Mesenchymal stem cell (in vitro differentiated cells and primary cell): ENCODE results near the gene CAMTA1.

Source experiments
- DNase-seq: peaks from one replicate; pipeline ENCODE4 v3.0.0-alpha.2; 2013
- H2AFZ ChIP-seq: one replicate; pipeline ENCODE4 v1.6.1; 2013; ENCODE audit warnings: low read depth, mild to moderate bottlenecking, control low read depth, inconsistent platforms, low read length, moderate library complexity
- H2AK5ac ChIP-seq: 2 replicates; pipeline ENCODE4 v1.6.1; 2013; ENCODE audit warnings: low read length, moderate library complexity, mild to moderate bottlenecking, inconsistent platforms; ENCODE audit not compliant: severe bottlenecking
- H2BK120ac ChIP-seq: one replicate; pipeline ENCODE4 v1.6.1; 2013; ENCODE audit warnings: low read depth, mild to moderate bottlenecking, inconsistent platforms, low read length, moderate library complexity
- H2BK12ac ChIP-seq, 2 experiments: one replicate each; pipeline ENCODE4 v1.6.1; 2013; ENCODE audit warnings: inconsistent platforms in 2 of 2, low read length in 2 of 2, mild to moderate bottlenecking in 2 of 2, moderate library complexity in 2 of 2, control low read depth in 1 of 2
- H2BK15ac ChIP-seq: one replicate; pipeline ENCODE4 v1.6.1; 2013; ENCODE audit warnings: mild to moderate bottlenecking, low read depth, inconsistent platforms; ENCODE audit not compliant: poor library complexity, severe bottlenecking
- H2BK5ac ChIP-seq: 2 replicates; pipeline ENCODE4 v1.6.1; 2013; ENCODE audit warnings: low read depth, mild to moderate bottlenecking, low read length, control low read depth, inconsistent platforms; ENCODE audit not compliant: poor library complexity, severe bottlenecking
- H3K14ac ChIP-seq, 2 experiments: one replicate each; pipeline ENCODE4 v1.6.1; 2013; ENCODE audit warnings: inconsistent platforms in 2 of 2, low read length in 2 of 2, control low read depth in 1 of 2, mild to moderate bottlenecking in 1 of 2, moderate library complexity in 1 of 2
- H3K18ac ChIP-seq, 2 experiments: one replicate each; pipeline ENCODE4 v1.6.1; 2013; ENCODE audit warnings: inconsistent platforms in 2 of 2, low read length in 2 of 2, control low read depth in 1 of 2, low read depth in 1 of 2, mild to moderate bottlenecking in 1 of 2
- H3K23ac ChIP-seq, 2 experiments: one replicate each; pipeline ENCODE4 v1.6.1; 2013; ENCODE audit warnings: inconsistent platforms in 2 of 2, low read length in 2 of 2, mild to moderate bottlenecking in 2 of 2, moderate library complexity in 2 of 2, control low read depth in 1 of 2
- H3K27ac ChIP-seq: 2 replicates; pipeline ENCODE4 v1.5.1; 2013; ENCODE audit warnings: mild to moderate bottlenecking, moderate library complexity, low read length, control low read depth, inconsistent platforms; ENCODE audit not compliant: poor library complexity, severe bottlenecking
- H3K27me3 ChIP-seq, 2 experiments: 2 replicates each; pipeline versions ENCODE4 v1.6.1 to v1.7.0; 2013; ENCODE audit warnings: low read length in 2 of 2, mild to moderate bottlenecking in 2 of 2, moderate library complexity in 2 of 2, control low read depth in 1 of 2, inconsistent platforms in 1 of 2; ENCODE audit not compliant: control insufficient read depth in 1 of 2, insufficient read depth in 1 of 2
- H3K36me3 ChIP-seq, 2 experiments: 2 replicates each; pipeline versions ENCODE4 v1.6.1 to v1.7.0; 2013; ENCODE audit warnings: low read length in 2 of 2, control low read depth in 1 of 2, inconsistent platforms in 1 of 2, low read depth in 1 of 2, mild to moderate bottlenecking in 1 of 2; ENCODE audit not compliant: insufficient read depth in 2 of 2, control insufficient read depth in 1 of 2
- H3K4ac ChIP-seq, 2 experiments: one replicate each; pipeline ENCODE4 v1.6.1; 2013; ENCODE audit warnings: inconsistent platforms in 2 of 2, low read length in 2 of 2, mild to moderate bottlenecking in 2 of 2, moderate library complexity in 2 of 2, control low read depth in 1 of 2, low read depth in 1 of 2
- H3K4me1 ChIP-seq: 2 replicates; pipeline ENCODE4 v1.6.1; 2013; ENCODE audit warnings: low read depth, low read length, control low read depth; ENCODE audit not compliant: control insufficient read depth, insufficient read depth
- H3K4me2 ChIP-seq: 2 replicates; pipeline ENCODE4 v1.6.1; 2013; ENCODE audit warnings: low read length, mild to moderate bottlenecking, inconsistent platforms; ENCODE audit not compliant: poor library complexity, severe bottlenecking
- H3K4me3 ChIP-seq, 2 experiments: 2 replicates each; pipeline versions ENCODE4 v1.5.1 to v1.7.0; 2013; ENCODE audit warnings: low read length in 2 of 2, mild to moderate bottlenecking in 2 of 2, control low read depth in 1 of 2, low read depth in 1 of 2; ENCODE audit not compliant: insufficient read depth in 1 of 2
- H3K79me1 ChIP-seq: replicated peaks from 2 replicates; pipeline ENCODE4 v1.6.1; 2013; ENCODE audit warnings: mild to moderate bottlenecking, control low read depth, low read length, inconsistent platforms; ENCODE audit not compliant: poor library complexity, severe bottlenecking
- H3K9ac ChIP-seq: 2 replicates; pipeline ENCODE4 v1.7.0; 2013; ENCODE audit warnings: mild to moderate bottlenecking, low read length, moderate library complexity
- H3K9me3 ChIP-seq: 2 replicates; pipeline ENCODE4 v1.7.0; 2013; ENCODE audit warnings: mild to moderate bottlenecking, low read length; ENCODE audit not compliant: control insufficient read depth
- H4K8ac ChIP-seq: one replicate; pipeline ENCODE4 v1.6.1; 2013; ENCODE audit warnings: inconsistent platforms, mild to moderate bottlenecking, low read length, moderate library complexity
- H4K91ac ChIP-seq: one replicate; pipeline ENCODE4 v1.6.1; 2013; ENCODE audit warnings: mild to moderate bottlenecking, low read length, inconsistent platforms
- WGBS: methylation state at CpG from one replicate; pipeline ENCODE4 v1.1.7; 2013; ENCODE audit warnings: mixed read lengths; 5-methylcytosine and 5-hydroxymethylcytosine counted together

CAMTA1 gene

DNA sequence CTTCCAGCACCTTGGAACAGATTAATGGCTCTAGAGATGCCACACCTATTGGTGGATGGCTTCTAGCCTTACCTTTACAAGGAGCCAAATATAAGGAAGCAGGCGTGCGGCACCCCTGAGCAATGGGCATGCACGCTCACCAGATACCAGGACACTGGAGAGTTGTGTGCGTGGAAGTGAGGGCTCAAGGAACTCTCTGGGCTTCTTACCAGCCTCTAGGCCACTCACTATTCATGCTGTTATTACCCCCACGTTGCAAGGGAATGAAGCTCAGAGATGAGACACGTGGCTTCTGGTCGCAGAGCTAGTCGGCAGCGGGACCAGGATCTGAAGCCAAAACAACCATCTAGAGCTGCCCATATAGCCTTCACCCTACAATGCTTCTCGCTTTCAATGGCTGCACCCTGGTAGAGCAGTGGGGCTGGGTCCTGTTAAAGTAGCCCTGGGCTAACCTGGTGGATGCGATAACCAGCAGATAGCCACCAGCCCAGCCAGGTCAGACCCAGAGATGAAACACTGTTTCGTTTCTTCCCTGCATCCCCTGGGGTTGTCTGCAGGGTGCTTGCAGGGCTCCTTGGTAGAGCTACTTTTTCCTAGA, 589.4 kb downstream of the CAMTA1 start:
- Histone ChIP-seq H2BK5ac (no peak overlapping the region), H3K18ac (no peak overlapping the region), H2BK120ac (no peak overlapping the region), H3K4me2 (no peak overlapping the region), H4K8ac (no peak overlapping the region), H3K9me3 (no peaks in the 10 kb centered on the region), H3K4me1 (peaks cover 6% of the 10 kb centered on the region), H2BK15ac (no peak overlapping the region), H3K27me3 (peaks cover 0 to 19% of the 10 kb centered on the region in 2 experiments), H3K79me1 (no peaks in the 10 kb centered on the region), H3K4ac (no peak overlapping the region), H2BK12ac (no peak overlapping the region), H4K91ac (no peak overlapping the region), H3K4me3 (no peak overlapping the region), H3K23ac (no peak overlapping the region), H2AK5ac (no peak overlapping the region), H3K9ac (no peak overlapping the region), H2AFZ (no peak overlapping the region), H3K36me3 (no peaks in the 10 kb centered on the region), H3K14ac (no peak overlapping the region), H3K27ac (no peak overlapping the region)
- WGBS = 94% methylated on average over 12 of the region's 12 CpGs
- no peak for DNase-seq

- Histone ChIP-seq H2AFZ (no peak overlapping the region), H3K9ac (no peak overlapping the region), H2AK5ac (no peak overlapping the region), H4K91ac (no peak overlapping the region), H2BK120ac (no peak overlapping the region), H2BK5ac (no peak overlapping the region), H3K9me3 (no peaks in the 10 kb centered on the region), H3K27me3 (peaks cover 0 to 19% of the 10 kb centered on the region in 2 experiments), H3K4me1 (peaks cover 7% of the 10 kb centered on the region), H3K18ac (no peak overlapping the region), H3K23ac (no peak overlapping the region), H4K8ac (no peak overlapping the region), H3K14ac (no peak overlapping the region), H2BK15ac (no peak overlapping the region), H3K4me3 (no peak overlapping the region), H3K4ac (no peak overlapping the region), H3K4me2 (no peak overlapping the region), H3K79me1 (no peaks in the 10 kb centered on the region), H3K36me3 (no peaks in the 10 kb centered on the region), H3K27ac (no peak overlapping the region), H2BK12ac (no peak overlapping the region)
- 97% methylated on average over 6 of the region's 7 CpGs for WGBS
- DNase-seq = no peak
These were observed 590.1 kb downstream of the CAMTA1 start for GRCh38 chr1:7375329-7375728.

DNA sequence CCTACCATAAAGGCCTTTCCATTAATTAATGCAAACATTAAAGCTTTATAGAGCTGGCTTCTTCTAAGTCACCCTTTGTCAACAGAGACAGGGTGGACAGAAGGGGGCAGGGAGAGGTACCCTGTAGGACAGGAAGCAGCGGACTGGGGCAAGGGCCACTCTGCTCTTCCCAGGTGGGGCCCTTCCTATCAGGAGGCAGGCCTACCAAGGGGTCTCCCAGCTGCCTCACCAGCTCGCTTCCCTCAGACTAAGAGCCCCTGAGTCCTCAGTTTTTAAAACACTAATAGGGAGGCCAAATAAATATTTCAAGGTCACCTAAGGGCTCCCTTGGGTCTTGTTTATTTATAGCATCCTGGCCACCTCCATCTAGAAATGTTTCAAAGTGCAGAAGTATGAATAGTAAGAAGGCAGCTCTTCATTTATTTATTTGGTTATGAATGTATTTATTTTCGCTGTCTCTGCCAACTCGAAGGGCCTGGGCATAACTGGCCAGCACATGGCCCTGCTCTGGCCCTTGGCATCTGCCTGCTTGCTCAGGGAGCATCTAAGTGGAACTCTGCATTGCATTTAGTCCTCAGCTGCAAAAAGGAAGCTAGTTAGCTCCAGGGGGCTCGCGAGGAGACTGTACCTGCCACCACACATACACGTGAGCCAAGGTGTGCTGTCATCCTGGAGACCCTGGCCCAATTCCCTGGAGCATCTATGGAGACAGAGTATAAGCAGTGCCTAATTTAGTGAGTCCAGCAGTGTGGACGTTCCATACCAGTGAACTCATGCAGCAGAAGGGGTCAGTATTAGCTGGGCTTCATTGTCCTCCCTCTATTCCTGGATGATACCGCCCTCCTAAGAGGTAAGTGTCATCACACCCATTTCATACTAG, 590.8 kb downstream of the CAMTA1 start:
- Histone ChIP-seq H3K27ac (no peak overlapping the region), H3K4ac (no peak overlapping the region), H2BK12ac (no peak overlapping the region)

DNA sequence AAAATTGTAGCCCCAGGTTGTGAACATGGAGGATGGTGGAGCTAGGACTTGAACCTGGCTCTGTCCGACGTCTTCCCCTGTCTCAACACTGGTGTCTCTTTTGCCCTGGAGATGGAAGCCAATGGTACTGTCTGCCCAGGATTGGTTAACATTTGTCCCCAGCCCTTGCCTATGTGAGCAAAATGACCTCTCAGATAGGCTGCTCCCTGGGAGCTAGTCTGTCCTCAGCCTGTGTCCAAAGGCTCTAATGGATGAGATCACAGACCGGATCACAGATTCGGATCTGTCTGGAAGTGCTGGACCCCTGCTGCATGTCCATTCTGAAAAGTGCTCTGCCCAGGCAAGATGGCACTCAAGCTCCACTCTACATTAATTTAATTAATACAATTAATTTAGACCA, 591.4 kb downstream of the CAMTA1 start:
- no peak overlapping the region for H3K27ac ChIP-seq
- no peak overlapping the region for H4K91ac ChIP-seq
- H2AK5ac ChIP-seq = no peak overlapping the region
- H3K79me1 ChIP-seq = no peaks in the 10 kb centered on the region
- DNase-seq = no peak
- no peak overlapping the region for H2BK5ac ChIP-seq
- H3K4me2 ChIP-seq = no peak overlapping the region
- no peak overlapping the region for H3K23ac ChIP-seq
- 95% methylated on average over 4 of the region's 4 CpGs for WGBS
- H3K4me1 ChIP-seq = peaks cover 7% of the 10 kb centered on the region
- peaks cover 0 to 19% of the 10 kb centered on the region in 2 experiments for H3K27me3 ChIP-seq
- H2BK15ac ChIP-seq = peak overlapping the region; percentile 30
- H3K4me3 ChIP-seq = no peak overlapping the region
- no peak overlapping the region for H3K4ac ChIP-seq
- no peak overlapping the region for H3K18ac ChIP-seq
- H2BK12ac ChIP-seq = no peak overlapping the region
- H3K36me3 ChIP-seq = no peaks in the 10 kb centered on the region
- no peak overlapping the region for H2AFZ ChIP-seq
- no peak overlapping the region for H3K14ac ChIP-seq
- no peak overlapping the region for H2BK120ac ChIP-seq
- H4K8ac ChIP-seq = no peak overlapping the region
- H3K9me3 ChIP-seq = no peaks in the 10 kb centered on the region
- H3K9ac ChIP-seq = no peak overlapping the region

More for the DNA sequence above, 590.8 kb downstream of the CAMTA1 start:
- Histone ChIP-seq H2BK120ac (no peak overlapping the region), H2BK15ac (peak overlapping the region; percentile 30), H3K27me3 (peaks cover 0 to 19% of the 10 kb centered on the region in 2 experiments), H4K8ac (no peak overlapping the region), H3K9ac (no peak overlapping the region), H3K9me3 (no peaks in the 10 kb centered on the region), H3K79me1 (no peaks in the 10 kb centered on the region), H3K23ac (no peak overlapping the region), H3K36me3 (no peaks in the 10 kb centered on the region), H3K18ac (no peak overlapping the region), H3K14ac (peak overlapping the region in 1 of 2 experiments; percentile 5), H2AFZ (no peak overlapping the region), H3K4me3 (no peak overlapping the region), H3K4me1 (peaks cover 7% of the 10 kb centered on the region), H4K91ac (no peak overlapping the region), H2AK5ac (no peak overlapping the region), H2BK5ac (no peak overlapping the region), H3K4me2 (no peak overlapping the region)
- 91% methylated on average over 9 of the region's 9 CpGs for WGBS
- no peak for DNase-seq
